Uterus (tissue), 2 donors: ENCODE measurements around the gene SWI5.

Experiments used
- CTCF ChIP-seq, 4 experiments: fragments of 200-600 bp in 2 of 4; fragments of 450-650 bp in 2 of 4; sonication (generic) in 2 of 4; IDR thresholded peaks; one replicate each; pipeline ENCODE4 v1.5.1; 2016 to 2019; ENCODE audit warnings: antibody characterized with exemption in 4 of 4, mild to moderate bottlenecking in 2 of 4, moderate library complexity in 1 of 4
- POLR2A ChIP-seq, 2 donors: fragments of 450-650 bp; IDR thresholded peaks; one replicate each; pipeline ENCODE4 v1.6.1; 2016; ENCODE audit warnings: antibody characterized with exemption in 2 of 2, mild to moderate bottlenecking in 1 of 2, moderate library complexity in 1 of 2

GRCh38 chr9:128316421-128316820 is 40.3 kb downstream of the SWI5 start:
- TF ChIP-seq CTCF (IDR thresholded peaks at IDR 0.05) (no peak), POLR2A (IDR thresholded peaks at IDR 0.05) (no peak)
